ENCODE results near the gene CDH4.
"Not testable (repeated sequence)": the region's sequence is repeated elsewhere in the genome, so short reads cannot be mapped to it uniquely, and the experiment has no call there.

The CDH4 gene

GRCh38 chr20:61963885-61964674 is 712.0 kb downstream of the CDH4 start:
- DNase-seq (ENCODE audit: low read depth) = no peak

- no peak for DNase-seq (ENCODE audit: low read depth)
Observed at GRCh38 chr20:61964675-61965605, 712.9 kb downstream of the CDH4 start.

GRCh38 chr20:61965606-61966491 is 713.8 kb downstream of the CDH4 start:
- DNase-seq (ENCODE audit: low read depth) = no peak

GRCh38 chr20:61966492-61967244 is 714.6 kb downstream of the CDH4 start:
- no peak for DNase-seq (ENCODE audit: low read depth)

GRCh38 chr20:61967300-61967699 is 715.2 kb downstream of the CDH4 start:
- no peak for DNase-seq (ENCODE audit: low read depth)

GRCh38 chr20:61968036-61968810 is 716.2 kb downstream of the CDH4 start:
- DNase-seq (ENCODE audit: low read depth) = no peak

- no peak for DNase-seq (ENCODE audit: low read depth)
Observed at GRCh38 chr20:61968932-61969331, 716.9 kb downstream of the CDH4 start.

- no peak for DNase-seq (ENCODE audit: low read depth)
Observed at GRCh38 chr20:61969806-61970205, 717.7 kb downstream of the CDH4 start.

GRCh38 chr20:61970357-61970756 is 718.3 kb downstream of the CDH4 start:
- no peak for DNase-seq (ENCODE audit: low read depth)

- not testable (repeated sequence) for DNase-seq (ENCODE audit: low read depth)
Observed at GRCh38 chr20:61971595-61971994, 719.5 kb downstream of the CDH4 start.

- DNase-seq (ENCODE audit: low read depth) = no peak
Observed at GRCh38 chr20:61972636-61973508, 720.8 kb downstream of the CDH4 start.

GRCh38 chr20:61973515-61974356 is 721.7 kb downstream of the CDH4 start:
- DNase-seq (ENCODE audit: low read depth) = no peak

GRCh38 chr20:61974357-61974665 is 722.2 kb downstream of the CDH4 start:
- no peak for DNase-seq (ENCODE audit: low read depth)

- DNase-seq (ENCODE audit: low read depth) = no peak
Observed at GRCh38 chr20:61975407-61976129, 723.5 kb downstream of the CDH4 start.

- DNase-seq (ENCODE audit: low read depth) = no peak
Observed at GRCh38 chr20:61976263-61976643, 724.2 kb downstream of the CDH4 start.

GRCh38 chr20:61976644-61977418 is 724.8 kb downstream of the CDH4 start:
- DNase-seq (ENCODE audit: low read depth) = no peak

GRCh38 chr20:61977419-61977786 is 725.3 kb downstream of the CDH4 start:
- no peak for DNase-seq (ENCODE audit: low read depth)

Data from EH (cell line).